HEK293 (cell line): Measurements from ENCODE around the gene MAP3K4.

Source experiments
- CTCF ChIA-PET: fragments of 350-600 bp; formaldehyde crosslinking; extraction: SDS; loops from one replicate; lab custom pipeline; 2021; ENCODE audit warnings: antibody characterized with exemption; lab: Yijun Ruan, JAX
- POLR2A ChIA-PET: fragments of 300-600 bp; formaldehyde crosslinking; extraction: SDS; loops from one replicate; lab custom pipeline; 2020; ENCODE audit warnings: antibody characterized with exemption, inconsistent platforms; lab: Yijun Ruan, JAX
- H3K27ac ChIP-seq: fragments of 200-500 bp; sonication (Bioruptor generic); 2 replicates; pipeline ENCODE4 v1.5.1; 2014; ENCODE audit warnings: low read depth, low read length, control low read depth, inconsistent platforms; ENCODE audit errors: extremely low read depth
- H3K36me3 ChIP-seq, 2 experiments: fragments of 200-500 bp in 1 of 2; sonication (Bioruptor generic) in 1 of 2; 1 replicate in 1 of 2; 2 replicates in 1 of 2; pipeline ENCODE4 v1.5.1; 2014 to 2017; ENCODE audit warnings: inconsistent platforms in 2 of 2, low read length in 2 of 2; ENCODE audit not compliant: control insufficient read depth in 2 of 2, insufficient read depth in 1 of 2
- H3K4me1 ChIP-seq: fragments of 200-500 bp; sonication (Bioruptor generic); 2 replicates; pipeline ENCODE4 v1.5.1; 2014; ENCODE audit warnings: mild to moderate bottlenecking, low read length, inconsistent platforms; ENCODE audit not compliant: control insufficient read depth, insufficient read depth
- H3K4me3 ChIP-seq: 2 replicates; pipeline ENCODE4 v1.5.1; 2011; ENCODE audit warnings: low read depth, mild to moderate bottlenecking, control low read depth, low read length, moderate library complexity
- H3K9me3 ChIP-seq: fragments of 200-500 bp; sonication (Bioruptor generic); 2 replicates; pipeline ENCODE4 v1.5.1; 2014; ENCODE audit warnings: low read depth, low read length, inconsistent platforms; ENCODE audit not compliant: control insufficient read depth, insufficient read depth
- BCL11B ChIP-seq: fragments of 450-650 bp; formaldehyde crosslinking; IDR thresholded peaks from 2 replicates; pipeline ENCODE4 v1.5.1; 2016; ENCODE audit warnings: low read depth, missing biosample characterization, missing genetic modification characterization
- GLI2 ChIP-seq: fragments of 450-650 bp; formaldehyde crosslinking; IDR thresholded peaks from 2 replicates; pipeline ENCODE4; 2017; ENCODE audit warnings: missing biosample characterization, missing genetic modification characterization, low read depth, borderline replicate concordance
- HOXD13 ChIP-seq: sonication (generic); formaldehyde crosslinking; IDR thresholded peaks from 2 replicates; pipeline ENCODE4 v1.8.0; 2022; ENCODE audit warnings: missing genetic modification reagents, borderline replicate concordance
- KLF16 ChIP-seq: fragments of 450-650 bp; formaldehyde crosslinking; IDR thresholded peaks from 2 replicates; pipeline ENCODE4 v1.5.1; 2017; ENCODE audit warnings: missing biosample characterization, missing genetic modification characterization
- MYNN ChIP-seq: fragments of 450-650 bp; formaldehyde crosslinking; IDR thresholded peaks from 2 replicates; pipeline ENCODE4 v1.5.1; 2016; ENCODE audit warnings: missing biosample characterization, missing genetic modification characterization, borderline replicate concordance
- YY2 ChIP-seq: fragments of 450-650 bp; formaldehyde crosslinking; IDR thresholded peaks from 2 replicates; pipeline ENCODE4 v1.5.1; 2016; ENCODE audit warnings: missing biosample characterization, missing genetic modification characterization
- ZNF175 ChIP-seq: fragments of 450-650 bp; formaldehyde crosslinking; IDR thresholded peaks from 2 replicates; pipeline ENCODE4 v1.5.1; 2016; ENCODE audit warnings: missing biosample characterization, missing genetic modification characterization
- ZNF24 ChIP-seq: fragments of 450-650 bp; formaldehyde crosslinking; IDR thresholded peaks from 2 replicates; pipeline ENCODE4 v1.5.1; 2016; ENCODE audit warnings: missing biosample characterization, missing genetic modification characterization
- ZNF394 ChIP-seq: fragments of 450-650 bp; formaldehyde crosslinking; IDR thresholded peaks from 2 replicates; pipeline ENCODE4 v1.5.1; 2016; ENCODE audit warnings: missing biosample characterization, missing genetic modification characterization, mild to moderate bottlenecking, moderate library complexity, borderline replicate concordance
- ZNF473 ChIP-seq: fragments of 450-650 bp; formaldehyde crosslinking; IDR thresholded peaks from 2 replicates; pipeline ENCODE4 v1.5.1; 2017; ENCODE audit warnings: missing biosample characterization, missing genetic modification characterization
- ZNF48 ChIP-seq: fragments of 450-650 bp; formaldehyde crosslinking; IDR thresholded peaks from 2 replicates; pipeline ENCODE4 v1.5.1; 2016; ENCODE audit warnings: missing biosample characterization, missing genetic modification characterization
- ZNF670 ChIP-seq: fragments of 450-650 bp; formaldehyde crosslinking; IDR thresholded peaks from 2 replicates; pipeline ENCODE4 v1.5.1; 2016; ENCODE audit warnings: missing biosample characterization, missing genetic modification characterization, low read depth
- ZNF76 ChIP-seq: fragments of 450-650 bp; formaldehyde crosslinking; IDR thresholded peaks from 2 replicates; pipeline ENCODE4; 2016; ENCODE audit warnings: low read depth, missing biosample characterization, missing genetic modification characterization, borderline replicate concordance
- ZNF777 ChIP-seq: fragments of 450-650 bp; formaldehyde crosslinking; IDR thresholded peaks from 2 replicates; pipeline ENCODE4 v1.5.1; 2017; ENCODE audit warnings: missing biosample characterization, missing genetic modification characterization, borderline replicate concordance
- ZNF830 ChIP-seq: fragments of 450-650 bp; IDR thresholded peaks from 2 replicates; pipeline ENCODE4 v1.5.0; 2018; ENCODE audit warnings: missing biosample characterization, missing genetic modification characterization, low read depth, mild to moderate bottlenecking, moderate library complexity
- ZNF843 ChIP-seq: fragments of 450-650 bp; formaldehyde crosslinking; IDR thresholded peaks from 2 replicates; pipeline ENCODE4 v1.5.1; 2016; ENCODE audit warnings: missing biosample characterization, missing genetic modification characterization
- TF ChIP-seq, protein P1 (sequence below): fragments of 450-650 bp; formaldehyde crosslinking; IDR thresholded peaks from 2 replicates; pipeline ENCODE4 v1.5.1; 2016; ENCODE audit warnings: missing biosample characterization, missing genetic modification characterization
- TF ChIP-seq, protein P2 (sequence below): fragments of 450-650 bp; formaldehyde crosslinking; conservative IDR thresholded peaks from 2 replicates; pipeline ENCODE4 v1.5.1; 2016; ENCODE audit warnings: low read depth, missing biosample characterization, missing genetic modification characterization
- TF ChIP-seq, protein P3 (sequence below): fragments of 450-650 bp; formaldehyde crosslinking; IDR thresholded peaks from 2 replicates; pipeline ENCODE4 v1.5.1; 2016; ENCODE audit warnings: missing biosample characterization, missing genetic modification characterization
- TF ChIP-seq, protein P4 (sequence below): fragments of 450-650 bp; formaldehyde crosslinking; IDR thresholded peaks from 2 replicates; pipeline ENCODE4 v1.5.1; 2016; ENCODE audit warnings: missing biosample characterization, missing genetic modification characterization

MAP3K4 gene

DNA sequence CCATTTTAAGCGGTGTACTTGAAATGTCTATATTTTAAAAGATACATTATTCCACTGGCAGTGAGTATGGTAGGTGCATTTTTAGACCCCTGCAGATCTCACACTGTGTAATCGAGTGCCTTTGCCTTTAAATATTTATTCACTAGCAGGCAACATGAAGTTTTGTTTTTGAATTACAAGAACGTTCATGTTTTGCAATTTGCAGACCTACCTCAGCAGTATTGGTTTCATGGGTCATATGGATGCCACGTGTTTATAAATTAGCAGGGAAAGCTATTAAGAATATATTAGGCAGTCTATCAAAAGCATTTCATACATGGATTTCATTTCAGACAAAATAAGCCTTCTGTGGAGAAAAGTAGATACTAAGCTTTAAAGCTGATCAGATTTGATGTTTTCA is 7.2 kb downstream of the MAP3K4 start:
- Histone ChIP-seq H3K36me3 (no peaks in the 10 kb centered on the region), H3K4me1 (peaks cover 16% of the 10 kb centered on the region), H3K4me3 (no peak overlapping the region), H3K9me3 (no peaks in the 10 kb centered on the region), H3K27ac (no peak overlapping the region)
- ChIA-PET POLR2A (no interaction called here), CTCF (interaction anchor here (0.6 to 1.9 kb wide), 7 partner anchors 9 to 373 kb away, joined by 3 to 9 read pairs (median 4); no protein-coding TSS in a partner anchor)
- TF ChIP-seq ZNF670 (tag by site-specific recombination) (no peak), ZNF48 (no peak)
- TF ChIP-seq, protein P1, sequence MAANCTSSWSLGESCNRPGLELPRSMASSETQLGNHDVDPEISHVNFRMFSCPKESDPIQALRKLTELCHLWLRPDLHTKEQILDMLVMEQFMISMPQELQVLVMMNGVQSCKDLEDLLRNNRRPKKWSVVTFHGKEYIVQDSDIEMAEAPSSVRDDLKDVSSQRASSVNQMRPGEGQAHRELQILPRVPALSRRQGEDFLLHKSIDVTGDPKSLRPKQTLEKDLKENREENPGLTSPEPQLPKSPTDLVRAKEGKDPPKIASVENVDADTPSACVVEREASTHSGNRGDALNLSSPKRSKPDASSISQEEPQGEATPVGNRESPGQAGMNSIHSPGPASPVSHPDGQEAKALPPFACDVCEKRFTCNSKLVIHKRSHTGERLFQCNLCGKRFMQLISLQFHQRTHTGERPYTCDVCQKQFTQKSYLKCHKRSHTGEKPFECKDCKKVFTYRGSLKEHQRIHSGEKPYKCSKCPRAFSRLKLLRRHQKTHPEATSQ (tag by site-specific recombination): no peak

DNA sequence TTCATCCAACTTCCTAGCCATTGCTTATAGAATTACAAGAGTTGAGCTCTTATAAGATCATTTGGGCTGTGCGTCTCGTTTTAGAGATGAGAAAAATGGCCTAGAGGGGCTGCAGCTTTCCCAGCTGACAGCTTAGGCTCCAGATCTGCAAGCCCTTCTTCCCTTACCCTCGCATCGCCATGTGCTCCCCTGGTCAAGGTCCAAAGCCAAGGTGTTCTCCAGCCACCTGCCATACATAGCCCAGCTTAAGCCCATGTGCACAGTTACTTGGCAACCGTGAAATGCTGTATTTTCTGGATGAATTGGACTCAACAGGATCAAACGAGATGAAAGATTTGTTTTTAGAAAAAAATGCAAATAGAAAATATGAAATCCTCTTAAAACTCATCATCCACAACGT is 7.9 kb downstream of the MAP3K4 start:
- H3K9me3 ChIP-seq: no peaks in the 10 kb centered on the region
- H3K36me3 ChIP-seq: no peaks in the 10 kb centered on the region
- H3K4me1 ChIP-seq: peaks cover 19% of the 10 kb centered on the region
- POLR2A ChIA-PET: no interaction called here
- H3K4me3 ChIP-seq: no peak overlapping the region
- H3K27ac ChIP-seq: no peak overlapping the region
- CTCF ChIA-PET: interaction anchor here (0.8 to 1.9 kb wide), 5 partner anchors 10 to 372 kb away, joined by 3 to 6 read pairs (median 4); no protein-coding TSS in a partner anchor
- TF ChIP-seq, protein P2, sequence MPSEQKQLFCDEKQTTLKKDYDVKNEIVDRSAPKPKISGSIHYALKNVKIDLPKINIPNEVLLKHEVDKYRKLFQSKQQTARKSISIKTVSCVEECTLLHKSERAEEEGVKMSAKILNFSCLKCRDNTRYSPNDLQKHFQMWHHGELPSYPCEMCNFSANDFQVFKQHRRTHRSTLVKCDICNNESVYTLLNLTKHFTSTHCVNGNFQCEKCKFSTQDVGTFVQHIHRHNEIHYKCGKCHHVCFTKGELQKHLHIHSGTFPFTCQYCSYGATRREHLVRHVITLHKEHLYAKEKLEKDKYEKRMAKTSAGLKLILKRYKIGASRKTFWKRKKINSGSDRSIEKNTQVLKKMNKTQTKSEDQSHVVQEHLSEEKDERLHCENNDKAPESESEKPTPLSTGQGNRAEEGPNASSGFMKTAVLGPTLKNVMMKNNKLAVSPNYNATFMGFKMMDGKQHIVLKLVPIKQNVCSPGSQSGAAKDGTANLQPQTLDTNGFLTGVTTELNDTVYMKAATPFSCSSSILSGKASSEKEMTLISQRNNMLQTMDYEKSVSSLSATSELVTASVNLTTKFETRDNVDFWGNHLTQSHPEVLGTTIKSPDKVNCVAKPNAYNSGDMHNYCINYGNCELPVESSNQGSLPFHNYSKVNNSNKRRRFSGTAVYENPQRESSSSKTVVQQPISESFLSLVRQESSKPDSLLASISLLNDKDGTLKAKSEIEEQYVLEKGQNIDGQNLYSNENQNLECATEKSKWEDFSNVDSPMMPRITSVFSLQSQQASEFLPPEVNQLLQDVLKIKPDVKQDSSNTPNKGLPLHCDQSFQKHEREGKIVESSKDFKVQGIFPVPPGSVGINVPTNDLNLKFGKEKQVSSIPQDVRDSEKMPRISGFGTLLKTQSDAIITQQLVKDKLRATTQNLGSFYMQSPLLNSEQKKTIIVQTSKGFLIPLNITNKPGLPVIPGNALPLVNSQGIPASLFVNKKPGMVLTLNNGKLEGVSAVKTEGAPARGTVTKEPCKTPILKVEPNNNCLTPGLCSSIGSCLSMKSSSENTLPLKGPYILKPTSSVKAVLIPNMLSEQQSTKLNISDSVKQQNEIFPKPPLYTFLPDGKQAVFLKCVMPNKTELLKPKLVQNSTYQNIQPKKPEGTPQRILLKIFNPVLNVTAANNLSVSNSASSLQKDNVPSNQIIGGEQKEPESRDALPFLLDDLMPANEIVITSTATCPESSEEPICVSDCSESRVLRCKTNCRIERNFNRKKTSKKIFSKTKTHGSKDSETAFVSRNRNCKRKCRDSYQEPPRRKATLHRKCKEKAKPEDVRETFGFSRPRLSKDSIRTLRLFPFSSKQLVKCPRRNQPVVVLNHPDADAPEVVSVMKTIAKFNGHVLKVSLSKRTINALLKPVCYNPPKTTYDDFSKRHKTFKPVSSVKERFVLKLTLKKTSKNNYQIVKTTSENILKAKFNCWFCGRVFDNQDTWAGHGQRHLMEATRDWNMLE (tag by site-specific recombination): no peak
- TF ChIP-seq ZNF175 (tag by site-specific recombination) (no peak), MYNN (tag by site-specific recombination) (no peak), KLF16 (tag by site-specific recombination) (no peak), YY2 (tag by site-specific recombination) (no peak), ZNF843 (tag by site-specific recombination) (no peak)

GRCh38 chr6:161000632-161001031 is 9.1 kb downstream of the MAP3K4 start:
- peaks cover 14% of the 10 kb centered on the region for H3K4me1 ChIP-seq
- ChIA-PET POLR2A (no interaction called here), CTCF (interaction anchor here (0.5 to 1.1 kb wide), 2 partner anchors 72 to 370 kb away, joined by 3 read pairs; no protein-coding TSS in a partner anchor)
- no peak overlapping the region for H3K4me3 ChIP-seq
- no peaks in the 10 kb centered on the region for H3K36me3 ChIP-seq
- no peaks in the 10 kb centered on the region for H3K9me3 ChIP-seq
- no peak overlapping the region for H3K27ac ChIP-seq
- TF ChIP-seq ZNF777 (tag by site-specific recombination): no peak
- no peak for TF ChIP-seq ZNF76
- no peak for TF ChIP-seq BCL11B
- no peak for TF ChIP-seq ZNF394 (tag by site-specific recombination)
- TF ChIP-seq ZNF24 (tag by site-specific recombination): no peak
- no peak for TF ChIP-seq ZNF830 (tag by site-specific recombination)
- TF ChIP-seq, protein P3, sequence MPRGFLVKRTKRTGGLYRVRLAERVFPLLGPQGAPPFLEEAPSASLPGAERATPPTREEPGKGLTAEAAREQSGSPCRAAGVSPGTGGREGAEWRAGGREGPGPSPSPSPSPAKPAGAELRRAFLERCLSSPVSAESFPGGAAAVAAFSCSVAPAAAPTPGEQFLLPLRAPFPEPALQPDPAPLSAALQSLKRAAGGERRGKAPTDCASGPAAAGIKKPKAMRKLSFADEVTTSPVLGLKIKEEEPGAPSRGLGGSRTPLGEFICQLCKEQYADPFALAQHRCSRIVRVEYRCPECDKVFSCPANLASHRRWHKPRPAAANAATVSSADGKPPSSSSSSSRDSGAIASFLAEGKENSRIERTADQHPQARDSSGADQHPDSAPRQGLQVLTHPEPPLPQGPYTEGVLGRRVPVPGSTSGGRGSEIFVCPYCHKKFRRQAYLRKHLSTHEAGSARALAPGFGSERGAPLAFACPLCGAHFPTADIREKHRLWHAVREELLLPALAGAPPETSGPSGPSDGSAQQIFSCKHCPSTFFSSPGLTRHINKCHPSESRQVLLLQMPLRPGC (tag by site-specific recombination): no peak
- TF ChIP-seq ZNF473 (tag by site-specific recombination): no peak
- TF ChIP-seq HOXD13 (CRISPR knock-in tag): no peak
- TF ChIP-seq, protein P4, sequence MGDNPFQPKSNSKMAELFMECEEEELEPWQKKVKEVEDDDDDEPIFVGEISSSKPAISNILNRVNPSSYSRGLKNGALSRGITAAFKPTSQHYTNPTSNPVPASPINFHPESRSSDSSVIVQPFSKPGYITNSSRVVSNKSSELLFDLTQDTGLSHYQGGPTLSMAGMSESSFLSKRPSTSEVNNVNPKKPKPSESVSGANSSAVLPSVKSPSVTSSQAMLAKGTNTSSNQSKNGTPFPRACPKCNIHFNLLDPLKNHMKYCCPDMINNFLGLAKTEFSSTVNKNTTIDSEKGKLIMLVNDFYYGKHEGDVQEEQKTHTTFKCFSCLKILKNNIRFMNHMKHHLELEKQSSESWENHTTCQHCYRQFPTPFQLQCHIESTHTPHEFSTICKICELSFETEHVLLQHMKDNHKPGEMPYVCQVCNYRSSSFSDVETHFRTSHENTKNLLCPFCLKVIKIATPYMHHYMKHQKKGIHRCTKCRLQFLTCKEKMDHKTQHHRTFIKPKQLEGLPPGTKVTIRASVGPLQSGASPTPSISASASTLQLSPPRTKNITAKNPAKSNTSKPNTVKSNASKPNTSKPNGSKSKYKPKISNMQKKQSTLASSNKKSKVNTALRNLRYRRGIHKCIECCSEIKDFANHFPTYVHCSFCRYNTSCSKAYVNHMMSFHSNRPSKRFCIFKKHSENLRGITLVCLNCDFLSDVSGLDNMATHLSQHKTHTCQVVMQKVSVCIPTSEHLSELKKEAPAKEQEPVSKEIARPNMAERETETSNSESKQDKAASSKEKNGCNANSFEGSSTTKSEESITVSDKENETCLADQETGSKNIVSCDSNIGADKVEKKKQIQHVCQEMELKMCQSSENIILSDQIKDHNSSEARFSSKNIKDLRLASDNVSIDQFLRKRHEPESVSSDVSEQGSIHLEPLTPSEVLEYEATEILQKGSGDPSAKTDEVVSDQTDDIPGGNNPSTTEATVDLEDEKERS (tag by site-specific recombination): no peak
- TF ChIP-seq GLI2 (tag by site-specific recombination): no peak
